Activated CD4-positive, alpha-beta T cell treated with anti-CD3 and anti-CD28 coated beads, Interleukin-2, amount 10 ng/mL, durations not matched to agents 24 days and 14 days (primary cell): Measurements from ENCODE around the gene KDM4C. TPM values are rescaled to one million over a fixed set of nuclear protein-coding genes. Genes with fewer than 3 reads are reported as not detected.
"Not testable (repeated sequence)": the region's sequence is repeated elsewhere in the genome, so short reads cannot be mapped to it uniquely, and the experiment has no call there.

ENCODE experiments used
- DNase-seq: peaks from one replicate; pipeline ENCODE4 v3.0.0; 2022
- H3K27ac Mint-ChIP-seq: one replicate; pipeline ENCODE4 v1.8.0; 2022; ENCODE audit warnings: mild to moderate bottlenecking, mixed read lengths
- H3K27me3 Mint-ChIP-seq: one replicate; pipeline ENCODE4 v1.8.0; 2022; ENCODE audit warnings: mixed read lengths
- H3K36me3 Mint-ChIP-seq: one replicate; pipeline ENCODE4 v1.8.0; 2022; ENCODE audit warnings: low read depth, mild to moderate bottlenecking, mixed read lengths
- H3K4me1 Mint-ChIP-seq: one replicate; pipeline ENCODE4 v1.8.0; 2021; ENCODE audit warnings: mixed read lengths
- H3K4me3 Mint-ChIP-seq: one replicate; pipeline ENCODE4 v1.8.0; 2022; ENCODE audit warnings: mild to moderate bottlenecking, moderate library complexity, mixed read lengths
- H3K9me3 Mint-ChIP-seq: one replicate; pipeline ENCODE4 v1.8.0; 2021; ENCODE audit warnings: mixed read lengths
- intact Hi-C: fragments of 100-400 bp; cut with micrococcal nuclease; formaldehyde crosslinking; loops from one replicate; pipeline ENCODE4 v1.15.1; 2023
- total RNA-seq: library from RNA; stranded (reverse); gene quantifications from 2 replicates; pipeline ENCODE4 v1.2.3, GENCODE V29; 2022

Gene KDM4C
- total RNA-seq, 1 donor from 2014 or later: 39.8 TPM

DNA sequence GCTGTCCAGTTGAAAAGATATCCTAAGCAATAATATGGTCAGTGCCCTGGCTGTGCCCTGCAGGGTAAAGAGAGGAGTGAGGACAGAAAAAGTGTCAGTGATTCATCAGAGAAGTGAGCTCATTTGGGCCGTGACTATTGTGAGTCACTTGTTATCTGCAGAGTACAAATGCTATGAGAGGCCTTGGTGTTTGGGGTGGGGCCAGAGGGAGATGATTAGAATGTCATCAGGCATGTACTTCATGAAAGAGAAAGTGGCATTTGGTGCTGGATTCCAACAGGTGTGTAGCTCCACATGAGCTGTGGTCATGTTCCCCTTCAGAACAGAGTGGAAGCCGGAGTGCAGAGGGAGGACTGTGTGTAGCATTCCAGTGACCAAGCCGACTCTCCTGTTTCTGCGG is 174.1 kb downstream of the KDM4C start:
- no peak overlapping the region for H3K27ac Mint-ChIP-seq
- intact Hi-C loops: no loop called here
- DNase-seq: no peak
- no peak overlapping the region for H3K4me3 Mint-ChIP-seq
- peaks cover 6% of the 10 kb centered on the region for H3K4me1 Mint-ChIP-seq
- H3K9me3 Mint-ChIP-seq: no peaks in the 10 kb centered on the region
- H3K27me3 Mint-ChIP-seq: no peaks in the 10 kb centered on the region
- peaks cover 4% of the 10 kb centered on the region for H3K36me3 Mint-ChIP-seq

DNA sequence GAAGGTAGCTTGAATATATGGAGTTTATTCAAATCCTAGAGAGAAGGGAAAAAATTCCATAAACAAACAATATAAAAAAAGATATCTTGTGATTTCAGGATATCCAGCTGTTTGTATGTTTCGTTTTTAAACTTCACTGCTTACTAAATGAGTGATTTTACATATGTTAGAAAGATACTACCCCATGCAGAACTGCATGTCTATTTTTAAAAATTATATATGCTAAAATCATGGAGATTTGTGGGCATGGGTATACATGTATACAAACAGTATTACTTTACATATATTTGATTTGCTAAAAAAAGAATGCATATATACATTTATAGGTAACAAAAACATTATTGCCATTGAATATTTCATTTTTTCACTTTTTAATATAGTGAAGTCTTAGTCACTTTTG is 178.3 kb downstream of the KDM4C start:
- Mint-ChIP-seq H3K36me3 (peaks cover 5% of the 10 kb centered on the region), H3K4me1 (no peaks in the 10 kb centered on the region), H3K9me3 (no peaks in the 10 kb centered on the region), H3K4me3 (no peak overlapping the region), H3K27me3 (no peaks in the 10 kb centered on the region), H3K27ac (no peak overlapping the region)
- DNase-seq: no peak
- intact Hi-C loops: no loop called here

GRCh38 chr9:6937209-6937608 is 179.4 kb downstream of the KDM4C start:
- Mint-ChIP-seq H3K27ac (no peak overlapping the region), H3K27me3 (no peaks in the 10 kb centered on the region), H3K9me3 (no peaks in the 10 kb centered on the region), H3K4me1 (peaks cover 2% of the 10 kb centered on the region), H3K36me3 (peaks cover 13% of the 10 kb centered on the region), H3K4me3 (no peak overlapping the region)
- no peak for DNase-seq
- intact Hi-C loops: no loop called here

DNA sequence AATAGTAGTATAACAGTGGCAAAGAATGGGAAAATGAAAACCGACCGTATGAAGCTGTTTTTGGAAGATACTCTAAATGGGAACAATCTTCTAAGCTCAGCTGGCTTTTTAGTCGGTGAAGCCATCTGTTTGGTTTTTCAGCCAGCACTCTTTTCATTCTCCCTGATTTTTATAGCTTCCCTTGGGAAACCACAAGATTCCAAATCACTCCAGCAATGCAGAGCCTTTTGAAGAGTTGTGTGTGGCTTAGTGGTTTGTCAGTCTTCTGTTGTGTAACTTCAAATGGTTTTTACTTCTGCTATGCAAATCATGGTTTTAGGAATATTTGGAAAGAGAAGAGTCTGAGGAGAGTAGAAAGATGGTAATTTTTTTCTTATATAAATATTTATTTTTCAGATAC is 180.7 kb downstream of the KDM4C start:
- peaks cover 2% of the 10 kb centered on the region for H3K4me1 Mint-ChIP-seq
- no peak overlapping the region for H3K4me3 Mint-ChIP-seq
- H3K9me3 Mint-ChIP-seq: no peaks in the 10 kb centered on the region
- peaks cover 12% of the 10 kb centered on the region for H3K36me3 Mint-ChIP-seq
- intact Hi-C loops: no loop called here
- no peak overlapping the region for H3K27ac Mint-ChIP-seq
- H3K27me3 Mint-ChIP-seq: no peaks in the 10 kb centered on the region
- no peak for DNase-seq

DNA sequence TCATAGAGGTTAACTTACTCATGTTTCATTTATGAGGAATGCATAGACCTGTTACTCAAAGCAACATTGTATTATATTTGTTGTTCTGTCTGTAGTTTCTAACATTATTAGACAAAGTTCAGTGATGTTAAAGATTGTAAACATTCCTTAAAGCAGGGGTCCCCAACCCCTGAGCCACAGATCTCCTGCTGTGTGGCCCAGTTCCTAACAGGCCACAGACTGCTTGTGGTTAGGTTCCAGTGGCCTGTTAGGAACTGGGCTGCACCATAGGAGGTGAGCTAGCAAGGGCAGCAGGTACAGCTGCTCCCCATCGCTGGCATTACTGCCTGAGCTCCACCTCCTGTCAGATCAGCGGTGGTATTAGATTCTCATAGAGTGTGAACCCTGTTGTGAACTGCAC is 181.1 kb downstream of the KDM4C start:
- Mint-ChIP-seq H3K36me3 (peaks cover 11% of the 10 kb centered on the region), H3K4me1 (peaks cover 2% of the 10 kb centered on the region), H3K27me3 (no peaks in the 10 kb centered on the region), H3K9me3 (no peaks in the 10 kb centered on the region), H3K27ac (no peak overlapping the region), H3K4me3 (no peak overlapping the region)
- intact Hi-C loops: no loop called here
- no peak for DNase-seq

DNA sequence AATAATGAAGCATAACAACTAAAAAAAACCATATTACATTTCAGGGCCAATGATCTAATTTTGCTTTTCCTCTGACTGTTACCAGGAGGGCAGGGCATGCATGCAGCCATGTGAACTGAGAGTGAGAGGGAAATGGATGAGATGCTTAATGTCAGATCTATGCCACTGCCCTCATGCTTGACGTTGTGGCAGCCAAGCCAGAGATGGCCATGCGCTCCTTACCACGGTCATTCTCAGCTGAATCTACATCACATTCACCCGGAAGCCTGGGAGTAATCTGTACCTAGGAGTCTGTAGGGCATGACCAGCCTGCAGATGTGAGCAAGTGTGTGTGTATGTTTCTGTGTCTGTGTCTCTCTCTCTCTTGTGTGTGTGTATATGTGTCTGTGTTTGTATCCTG is 183.7 kb downstream of the KDM4C start:
- Mint-ChIP-seq H3K4me1 (peaks cover 8% of the 10 kb centered on the region), H3K27ac (no peak overlapping the region), H3K9me3 (no peaks in the 10 kb centered on the region), H3K4me3 (no peak overlapping the region), H3K27me3 (no peaks in the 10 kb centered on the region), H3K36me3 (peaks cover 12% of the 10 kb centered on the region)
- intact Hi-C loops: no loop called here
- DNase-seq: no peak

DNA sequence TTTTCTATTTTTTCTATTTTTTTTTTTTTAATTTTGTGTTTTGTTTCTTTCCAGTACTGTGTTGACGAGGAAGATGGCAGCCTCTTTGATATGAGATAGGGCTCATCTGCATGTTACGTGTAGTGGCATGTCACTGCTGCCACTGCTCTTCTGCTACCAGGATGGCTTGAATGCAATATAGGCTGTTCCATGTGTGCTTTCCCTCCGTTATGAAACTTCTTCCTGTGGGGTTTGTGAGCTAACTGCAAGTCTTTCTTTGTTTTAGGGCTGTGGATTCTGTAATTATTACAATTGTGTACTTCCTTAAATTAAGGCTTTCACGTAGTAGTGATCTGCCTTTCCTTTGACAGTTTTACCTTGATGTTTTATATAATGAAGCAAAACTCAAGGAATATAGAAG is 184.6 kb downstream of the KDM4C start:
- H3K36me3 Mint-ChIP-seq: peaks cover 12% of the 10 kb centered on the region
- peaks cover 8% of the 10 kb centered on the region for H3K4me1 Mint-ChIP-seq
- no peak overlapping the region for H3K4me3 Mint-ChIP-seq
- intact Hi-C loops: no loop called here
- H3K9me3 Mint-ChIP-seq: no peaks in the 10 kb centered on the region
- DNase-seq: no peak
- no peaks in the 10 kb centered on the region for H3K27me3 Mint-ChIP-seq
- no peak overlapping the region for H3K27ac Mint-ChIP-seq

- no peaks in the 10 kb centered on the region for H3K9me3 Mint-ChIP-seq
- no peaks in the 10 kb centered on the region for H3K27me3 Mint-ChIP-seq
- H3K36me3 Mint-ChIP-seq: peaks cover 16% of the 10 kb centered on the region
- peaks cover 8% of the 10 kb centered on the region for H3K4me1 Mint-ChIP-seq
- no peak overlapping the region for H3K27ac Mint-ChIP-seq
- intact Hi-C loops: no loop called here
- no peak for DNase-seq
- no peak overlapping the region for H3K4me3 Mint-ChIP-seq
Observed at GRCh38 chr9:6943293-6943692, 185.5 kb downstream of the KDM4C start.

DNA sequence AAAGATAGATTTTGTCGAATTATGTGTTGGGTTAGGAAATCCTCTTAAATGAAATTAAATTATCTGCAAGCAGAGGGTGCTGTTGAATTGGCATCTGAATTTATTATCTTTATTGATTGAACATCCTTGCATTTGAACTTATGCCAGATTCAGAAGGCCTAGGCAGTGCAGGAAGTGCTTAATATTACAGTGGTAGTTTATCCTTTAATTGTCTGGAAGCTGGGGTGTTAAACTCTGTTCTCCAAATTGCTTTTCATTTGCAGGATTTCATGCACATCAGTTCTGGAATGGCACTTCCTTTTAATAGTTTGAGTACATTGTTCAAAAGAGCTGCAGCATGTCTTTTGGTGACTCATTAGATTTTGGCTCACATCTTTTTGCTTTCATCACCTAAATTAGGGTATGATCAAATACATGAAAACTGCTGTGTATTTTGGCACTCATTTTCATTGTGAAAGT is 186.3 kb downstream of the KDM4C start:
- intact Hi-C loops: no loop called here
- H3K27me3 Mint-ChIP-seq: no peaks in the 10 kb centered on the region
- H3K4me3 Mint-ChIP-seq: no peak overlapping the region
- H3K27ac Mint-ChIP-seq: no peak overlapping the region
- peaks cover 17% of the 10 kb centered on the region for H3K36me3 Mint-ChIP-seq
- H3K4me1 Mint-ChIP-seq: peaks cover 8% of the 10 kb centered on the region
- DNase-seq: no peak
- no peaks in the 10 kb centered on the region for H3K9me3 Mint-ChIP-seq

GRCh38 chr9:6944896-6945295 is 187.1 kb downstream of the KDM4C start:
- Mint-ChIP-seq H3K36me3 (peaks cover 19% of the 10 kb centered on the region), H3K27me3 (no peaks in the 10 kb centered on the region), H3K4me3 (no peak overlapping the region), H3K4me1 (peaks cover 8% of the 10 kb centered on the region), H3K9me3 (no peaks in the 10 kb centered on the region), H3K27ac (no peak overlapping the region)
- DNase-seq: no peak
- intact Hi-C loops: no loop called here

DNA sequence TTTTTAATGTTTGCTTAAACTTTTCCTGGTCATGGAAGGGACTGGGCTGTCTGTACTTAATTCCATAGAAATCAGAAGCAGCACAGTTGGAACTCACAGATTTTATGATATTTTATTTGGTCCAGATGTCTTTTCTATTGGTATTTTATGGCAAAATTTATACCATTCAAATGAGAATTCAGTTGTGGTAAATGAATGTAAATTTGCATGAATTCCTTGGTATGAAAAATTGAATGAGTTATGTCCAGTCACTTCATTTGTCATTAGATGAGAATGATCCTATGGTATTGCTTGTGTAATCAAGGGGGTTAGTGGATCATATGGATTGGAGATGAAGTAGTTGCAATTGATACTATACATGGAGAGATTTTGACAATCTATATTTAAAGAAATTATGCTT is 188.0 kb downstream of the KDM4C start:
- Mint-ChIP-seq H3K27ac (no peak overlapping the region), H3K4me1 (peaks cover 8% of the 10 kb centered on the region), H3K27me3 (no peaks in the 10 kb centered on the region), H3K9me3 (no peaks in the 10 kb centered on the region), H3K4me3 (no peak overlapping the region), H3K36me3 (peaks cover 22% of the 10 kb centered on the region)
- intact Hi-C loops: no loop called here
- no peak for DNase-seq

DNA sequence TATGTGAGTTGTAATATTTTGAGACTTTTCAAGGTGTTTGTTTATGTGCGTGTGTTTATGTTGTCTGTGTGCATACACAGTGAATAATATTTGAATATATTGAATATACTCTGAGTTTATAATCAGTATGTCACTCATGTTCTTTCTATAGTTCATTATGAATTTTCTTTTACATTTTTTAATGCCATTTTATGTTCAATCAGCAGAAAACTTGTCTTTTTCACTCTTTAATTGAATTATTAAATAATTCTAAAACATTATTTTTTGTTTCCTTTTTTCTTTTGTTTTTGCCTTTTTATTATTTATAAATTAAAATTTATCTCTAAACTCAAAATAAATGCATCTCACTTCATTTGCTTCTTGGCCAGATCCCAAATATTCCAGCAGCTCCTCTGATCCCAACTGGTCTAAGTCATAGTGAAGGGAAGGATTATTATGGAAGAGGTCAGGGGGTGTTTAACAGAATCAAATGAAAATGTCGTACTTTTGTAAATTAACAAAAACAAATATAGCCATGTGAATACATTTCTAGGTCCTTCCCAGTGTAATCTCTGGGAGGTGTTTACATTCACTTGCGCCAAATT is 188.9 kb downstream of the KDM4C start:
- Mint-ChIP-seq H3K4me3 (no peak overlapping the region), H3K27ac (no peak overlapping the region), H3K36me3 (peaks cover 15% of the 10 kb centered on the region), H3K9me3 (no peaks in the 10 kb centered on the region), H3K27me3 (no peaks in the 10 kb centered on the region), H3K4me1 (peaks cover 8% of the 10 kb centered on the region)
- intact Hi-C loops: no loop called here
- DNase-seq: no peak

GRCh38 chr9:6948921-6949320 is 191.1 kb downstream of the KDM4C start:
- H3K27ac Mint-ChIP-seq, H3K4me1 Mint-ChIP-seq, H3K9me3 Mint-ChIP-seq, H3K27me3 Mint-ChIP-seq, intact Hi-C loops, H3K4me3 Mint-ChIP-seq, DNase-seq: not testable (repeated sequence)
- peaks cover 15% of the 10 kb centered on the region for H3K36me3 Mint-ChIP-seq

- intact Hi-C loops: no loop called here
- Mint-ChIP-seq H3K27ac (no peak overlapping the region), H3K4me1 (peaks cover 3% of the 10 kb centered on the region), H3K36me3 (peaks cover 6% of the 10 kb centered on the region), H3K4me3 (no peak overlapping the region), H3K27me3 (no peaks in the 10 kb centered on the region), H3K9me3 (no peaks in the 10 kb centered on the region)
- no peak for DNase-seq
Observed at GRCh38 chr9:6955251-6955921, 197.6 kb downstream of the KDM4C start.

- no peaks in the 10 kb centered on the region for H3K27me3 Mint-ChIP-seq
- no peak overlapping the region for H3K27ac Mint-ChIP-seq
- intact Hi-C loops: no loop called here
- no peak overlapping the region for H3K4me3 Mint-ChIP-seq
- H3K36me3 Mint-ChIP-seq: peaks cover 10% of the 10 kb centered on the region
- H3K9me3 Mint-ChIP-seq: no peaks in the 10 kb centered on the region
- peaks cover 3% of the 10 kb centered on the region for H3K4me1 Mint-ChIP-seq
- DNase-seq: no peak
Observed at GRCh38 chr9:6956879-6957278, 199.1 kb downstream of the KDM4C start.
